ENCODE data around the gene THAP4.

The THAP4 gene

GRCh38 chr2:241615522-241616052 lies 21.4 kb downstream of the THAP4 start:
- no peak for DNase-seq (ENCODE audit: extremely low read depth, low read depth)
- TF ChIP-seq CTCF (IDR thresholded peaks at IDR 0.05; ENCODE audit: low read depth, low read length): no peak

GRCh38 chr2:241615041-241615440 lies 21.9 kb downstream of the THAP4 start:
- no peak for DNase-seq (ENCODE audit: extremely low read depth, low read depth)
- no peak for TF ChIP-seq CTCF (IDR thresholded peaks at IDR 0.05; ENCODE audit: low read depth, low read length)

GRCh38 chr2:241613017-241613780 lies 23.8 kb downstream of the THAP4 start:
- DNase-seq (ENCODE audit: extremely low read depth, low read depth): no peak
- no peak for TF ChIP-seq CTCF (IDR thresholded peaks at IDR 0.05; ENCODE audit: low read depth, low read length)

GRCh38 chr2:241612156-241613016 lies 24.6 kb downstream of the THAP4 start:
- no peak for TF ChIP-seq CTCF (IDR thresholded peaks at IDR 0.05; ENCODE audit: low read depth, low read length)
- DNase-seq (ENCODE audit: extremely low read depth, low read depth): peak; percentile 43

GRCh38 chr2:241611062-241611461 lies 25.9 kb downstream of the THAP4 start:
- no peak for DNase-seq (ENCODE audit: extremely low read depth, low read depth)
- no peak for TF ChIP-seq CTCF (IDR thresholded peaks at IDR 0.05; ENCODE audit: low read depth, low read length)

GRCh38 chr2:241609859-241610793 lies 26.8 kb downstream of the THAP4 start:
- DNase-seq (ENCODE audit: extremely low read depth, low read depth): peak; percentile 40
- peak; percentile 27; the same call in 1 of the 2 replicates for TF ChIP-seq CTCF (IDR thresholded peaks at IDR 0.05; ENCODE audit: low read depth, low read length)

Measured in AG09319 (cell line).